ENCODE data around the gene CEP170B. TPM values are rescaled to one million over a fixed set of nuclear protein-coding genes. Genes with fewer than 3 reads are reported as not detected.
A peak's percentile ranks its signal among the peaks of the same experiment; 100 is the strongest.

Gene CEP170B
- total and polyA plus RNA-seq, 9 of the 15 experiments (the other 6 are each of a cell fraction or from before 2014, with no cell fraction given): 0.01 to 10.2 (median 2.2) TPM

DNA sequence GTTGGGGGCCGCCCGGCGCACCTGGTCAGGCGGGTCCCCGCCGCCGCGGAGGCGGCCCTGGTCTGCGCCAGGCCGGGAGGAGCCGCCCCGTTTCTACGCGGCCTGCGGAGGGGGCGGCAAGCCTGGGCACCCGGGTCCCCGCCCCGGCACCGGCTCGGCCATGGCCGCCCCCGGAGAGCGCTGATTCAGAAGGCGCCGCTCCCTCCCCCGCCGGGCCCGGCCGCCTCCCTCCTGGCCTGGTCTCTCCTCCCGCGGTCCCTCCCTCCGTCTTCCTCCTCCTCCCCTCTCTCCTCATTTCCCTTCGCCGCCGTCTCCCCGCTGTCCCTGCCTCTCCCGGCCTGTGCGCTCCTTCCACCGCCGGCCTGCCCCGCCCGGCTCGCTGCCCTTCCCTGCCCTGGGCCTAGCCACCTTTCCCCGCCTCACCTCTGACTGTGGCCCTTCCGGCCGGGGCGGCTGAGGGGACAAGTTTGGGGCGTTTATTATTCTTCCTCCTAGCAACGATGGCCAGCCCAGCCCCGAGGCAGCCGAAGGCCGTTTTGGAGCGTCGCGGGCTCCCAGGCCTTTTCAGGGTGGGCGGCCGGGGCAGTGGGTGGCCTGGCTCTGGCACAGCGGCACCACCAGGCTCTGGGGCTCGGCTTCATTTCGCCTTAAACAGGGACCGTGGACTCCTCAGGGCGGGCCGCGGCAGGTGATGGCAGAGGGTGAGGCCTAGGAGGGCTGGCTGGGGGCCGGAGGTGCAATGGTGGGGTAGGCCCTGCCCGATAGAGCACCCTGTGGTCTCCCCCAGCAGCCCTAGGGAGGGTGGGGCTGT, 768 bp downstream of the CEP170B start (continued):
- TF ChIP-seq KLF6 (CRISPR knock-in tag; IDR thresholded peaks at IDR 0.05; ENCODE audit: borderline replicate concordance): no peak
- peak in 2 of 3 experiments; percentile 64 to 81 for TF ChIP-seq YY1 (IDR thresholded peaks at IDR 0.05; ENCODE audit: borderline replicate concordance in 1 of 3, control insufficient read depth in 1 of 3, extremely low read depth in 1 of 3, insufficient read depth in 3 of 3, insufficient read length in 1 of 3, insufficient replicate concordance in 2 of 3, low read depth in 1 of 3, low read length in 2 of 3)
- peak; percentile 74 for TF ChIP-seq ZFX (CRISPR knock-in tag; IDR thresholded peaks at IDR 0.05)
- peak; percentile 10 for TF ChIP-seq FIP1L1 (IDR thresholded peaks at IDR 0.05; ENCODE audit: low read depth, low read length, poor library complexity, severe bottlenecking)
- TF ChIP-seq SMARCA5 (IDR thresholded peaks at IDR 0.05): no peak
- 0 out of 2 replicates have a peak, but pooled peaks have one; percentile 26 for TF ChIP-seq SP1 (CRISPR knock-in tag; IDR thresholded peaks at IDR 0.05)
- TF ChIP-seq ZNF780A (CRISPR knock-in tag; IDR thresholded peaks at IDR 0.05): no peak
- TF ChIP-seq, protein P1, sequence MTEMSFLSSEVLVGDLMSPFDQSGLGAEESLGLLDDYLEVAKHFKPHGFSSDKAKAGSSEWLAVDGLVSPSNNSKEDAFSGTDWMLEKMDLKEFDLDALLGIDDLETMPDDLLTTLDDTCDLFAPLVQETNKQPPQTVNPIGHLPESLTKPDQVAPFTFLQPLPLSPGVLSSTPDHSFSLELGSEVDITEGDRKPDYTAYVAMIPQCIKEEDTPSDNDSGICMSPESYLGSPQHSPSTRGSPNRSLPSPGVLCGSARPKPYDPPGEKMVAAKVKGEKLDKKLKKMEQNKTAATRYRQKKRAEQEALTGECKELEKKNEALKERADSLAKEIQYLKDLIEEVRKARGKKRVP (CRISPR knock-in tag; IDR thresholded peaks at IDR 0.05): no peak
- no peak for TF ChIP-seq KLF13 (tag; IDR thresholded peaks at IDR 0.05; ENCODE audit: borderline replicate concordance, low read depth)
- TF ChIP-seq, protein P2, sequence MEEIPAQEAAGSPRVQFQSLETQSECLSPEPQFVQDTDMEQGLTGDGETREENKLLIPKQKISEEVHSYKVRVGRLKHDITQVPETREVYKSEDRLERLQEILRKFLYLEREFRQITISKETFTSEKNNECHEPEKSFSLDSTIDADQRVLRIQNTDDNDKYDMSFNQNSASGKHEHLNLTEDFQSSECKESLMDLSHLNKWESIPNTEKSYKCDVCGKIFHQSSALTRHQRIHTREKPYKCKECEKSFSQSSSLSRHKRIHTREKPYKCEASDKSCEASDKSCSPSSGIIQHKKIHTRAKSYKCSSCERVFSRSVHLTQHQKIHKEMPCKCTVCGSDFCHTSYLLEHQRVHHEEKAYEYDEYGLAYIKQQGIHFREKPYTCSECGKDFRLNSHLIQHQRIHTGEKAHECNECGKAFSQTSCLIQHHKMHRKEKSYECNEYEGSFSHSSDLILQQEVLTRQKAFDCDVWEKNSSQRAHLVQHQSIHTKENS (CRISPR knock-in tag; IDR thresholded peaks at IDR 0.05): no peak
- no peak for TF ChIP-seq ZNF41 (CRISPR knock-in tag; conservative IDR thresholded peaks at IDR 0.05)
- TF ChIP-seq EP400 (IDR thresholded peaks at IDR 0.05): no peak
- TF ChIP-seq, protein P3, sequence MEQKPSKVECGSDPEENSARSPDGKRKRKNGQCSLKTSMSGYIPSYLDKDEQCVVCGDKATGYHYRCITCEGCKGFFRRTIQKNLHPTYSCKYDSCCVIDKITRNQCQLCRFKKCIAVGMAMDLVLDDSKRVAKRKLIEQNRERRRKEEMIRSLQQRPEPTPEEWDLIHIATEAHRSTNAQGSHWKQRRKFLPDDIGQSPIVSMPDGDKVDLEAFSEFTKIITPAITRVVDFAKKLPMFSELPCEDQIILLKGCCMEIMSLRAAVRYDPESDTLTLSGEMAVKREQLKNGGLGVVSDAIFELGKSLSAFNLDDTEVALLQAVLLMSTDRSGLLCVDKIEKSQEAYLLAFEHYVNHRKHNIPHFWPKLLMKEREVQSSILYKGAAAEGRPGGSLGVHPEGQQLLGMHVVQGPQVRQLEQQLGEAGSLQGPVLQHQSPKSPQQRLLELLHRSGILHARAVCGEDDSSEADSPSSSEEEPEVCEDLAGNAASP (IDR thresholded peaks at IDR 0.05): no peak
- peak; percentile 52 for TF ChIP-seq RBFOX2 (IDR thresholded peaks at IDR 0.05; ENCODE audit: low read depth, low read length)
- TF ChIP-seq PHF20 (IDR thresholded peaks at IDR 0.05; ENCODE audit: partially characterized antibody): peak; percentile 40
- TF ChIP-seq, protein P4, sequence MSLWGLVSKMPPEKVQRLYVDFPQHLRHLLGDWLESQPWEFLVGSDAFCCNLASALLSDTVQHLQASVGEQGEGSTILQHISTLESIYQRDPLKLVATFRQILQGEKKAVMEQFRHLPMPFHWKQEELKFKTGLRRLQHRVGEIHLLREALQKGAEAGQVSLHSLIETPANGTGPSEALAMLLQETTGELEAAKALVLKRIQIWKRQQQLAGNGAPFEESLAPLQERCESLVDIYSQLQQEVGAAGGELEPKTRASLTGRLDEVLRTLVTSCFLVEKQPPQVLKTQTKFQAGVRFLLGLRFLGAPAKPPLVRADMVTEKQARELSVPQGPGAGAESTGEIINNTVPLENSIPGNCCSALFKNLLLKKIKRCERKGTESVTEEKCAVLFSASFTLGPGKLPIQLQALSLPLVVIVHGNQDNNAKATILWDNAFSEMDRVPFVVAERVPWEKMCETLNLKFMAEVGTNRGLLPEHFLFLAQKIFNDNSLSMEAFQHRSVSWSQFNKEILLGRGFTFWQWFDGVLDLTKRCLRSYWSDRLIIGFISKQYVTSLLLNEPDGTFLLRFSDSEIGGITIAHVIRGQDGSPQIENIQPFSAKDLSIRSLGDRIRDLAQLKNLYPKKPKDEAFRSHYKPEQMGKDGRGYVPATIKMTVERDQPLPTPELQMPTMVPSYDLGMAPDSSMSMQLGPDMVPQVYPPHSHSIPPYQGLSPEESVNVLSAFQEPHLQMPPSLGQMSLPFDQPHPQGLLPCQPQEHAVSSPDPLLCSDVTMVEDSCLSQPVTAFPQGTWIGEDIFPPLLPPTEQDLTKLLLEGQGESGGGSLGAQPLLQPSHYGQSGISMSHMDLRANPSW (CRISPR knock-in tag; IDR thresholded peaks at IDR 0.05): no peak
- no peak for TF ChIP-seq SMAD1 (IDR thresholded peaks at IDR 0.05; ENCODE audit: low read depth, low read length, partially characterized antibody)
- peak; percentile 45; the same call in 1 of the 2 replicates for TF ChIP-seq ZBTB7A (IDR thresholded peaks at IDR 0.05; ENCODE audit: borderline replicate concordance, control insufficient read depth, low read depth, low read length)

All from K562 (cell line).